GM12872 (cell line): Measurements from ENCODE around the gene WDR76.

Source experiments
- TF ChIP-seq, protein P1 (sequence below): IDR thresholded peaks from 3 replicates; pipeline ENCODE4 v1.5.1; 2011; ENCODE audit warnings: low read depth, mild to moderate bottlenecking, low read length, moderate library complexity; ENCODE audit not compliant: insufficient read depth

Gene WDR76

DNA sequence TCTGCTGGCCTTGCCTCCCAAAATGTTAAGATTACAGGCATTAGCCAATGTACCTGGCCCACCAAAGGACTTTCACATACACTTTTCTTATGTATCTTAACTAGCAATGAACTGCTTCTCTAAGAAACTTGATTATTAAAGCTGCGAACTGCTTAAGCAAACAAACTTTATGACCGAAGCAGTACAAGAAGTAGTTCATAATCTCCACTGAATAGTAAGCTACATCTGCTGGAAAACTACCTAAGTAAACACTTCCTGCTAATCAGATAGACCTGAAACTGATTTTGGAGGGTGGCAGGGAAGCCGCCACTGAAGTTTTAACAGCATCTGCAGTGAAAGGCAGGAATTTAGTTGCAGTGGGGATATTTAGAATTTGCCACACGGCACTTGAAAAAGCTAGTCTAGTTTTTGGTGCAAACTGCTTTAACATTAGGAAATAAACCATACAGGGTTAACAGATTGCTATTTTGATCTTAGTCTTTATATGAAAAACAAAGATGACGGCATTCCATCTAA is 18.3 kb upstream of the WDR76 start:
- TF ChIP-seq, protein P1, sequence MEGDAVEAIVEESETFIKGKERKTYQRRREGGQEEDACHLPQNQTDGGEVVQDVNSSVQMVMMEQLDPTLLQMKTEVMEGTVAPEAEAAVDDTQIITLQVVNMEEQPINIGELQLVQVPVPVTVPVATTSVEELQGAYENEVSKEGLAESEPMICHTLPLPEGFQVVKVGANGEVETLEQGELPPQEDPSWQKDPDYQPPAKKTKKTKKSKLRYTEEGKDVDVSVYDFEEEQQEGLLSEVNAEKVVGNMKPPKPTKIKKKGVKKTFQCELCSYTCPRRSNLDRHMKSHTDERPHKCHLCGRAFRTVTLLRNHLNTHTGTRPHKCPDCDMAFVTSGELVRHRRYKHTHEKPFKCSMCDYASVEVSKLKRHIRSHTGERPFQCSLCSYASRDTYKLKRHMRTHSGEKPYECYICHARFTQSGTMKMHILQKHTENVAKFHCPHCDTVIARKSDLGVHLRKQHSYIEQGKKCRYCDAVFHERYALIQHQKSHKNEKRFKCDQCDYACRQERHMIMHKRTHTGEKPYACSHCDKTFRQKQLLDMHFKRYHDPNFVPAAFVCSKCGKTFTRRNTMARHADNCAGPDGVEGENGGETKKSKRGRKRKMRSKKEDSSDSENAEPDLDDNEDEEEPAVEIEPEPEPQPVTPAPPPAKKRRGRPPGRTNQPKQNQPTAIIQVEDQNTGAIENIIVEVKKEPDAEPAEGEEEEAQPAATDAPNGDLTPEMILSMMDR = no peak

DNA sequence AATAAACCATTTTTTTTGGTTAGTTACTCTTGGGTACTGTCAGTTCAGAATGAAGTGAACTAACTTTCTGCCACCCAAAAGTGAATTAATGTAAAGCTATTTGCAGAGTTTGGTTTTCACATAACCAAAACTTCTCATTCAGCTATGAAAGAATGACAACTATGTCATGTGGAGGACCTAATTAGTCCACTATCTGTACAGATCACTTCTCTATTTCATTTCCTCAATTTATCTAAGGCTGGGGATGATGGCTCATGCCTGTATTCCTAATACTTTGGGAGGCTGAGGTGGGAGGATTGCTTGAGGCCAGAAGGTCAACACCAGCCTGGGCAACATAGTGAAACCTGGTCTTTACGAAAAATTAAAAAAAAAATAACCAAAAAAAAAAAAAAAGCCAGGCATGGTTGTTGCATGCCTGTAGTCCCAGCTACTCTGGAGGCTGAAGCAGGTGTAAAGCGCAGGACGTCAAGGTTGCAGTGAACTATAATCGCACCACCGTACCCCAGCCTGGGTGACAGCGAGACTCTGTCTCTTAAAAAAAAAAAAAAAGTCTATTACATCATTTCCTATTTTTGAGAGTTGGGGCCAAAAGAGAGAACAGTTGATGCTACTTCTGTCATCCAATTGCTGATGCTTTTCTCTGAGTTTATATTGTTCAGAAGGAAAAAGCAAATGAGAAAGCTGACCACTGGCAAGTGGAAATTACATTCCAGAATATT is 17.7 kb upstream of the WDR76 start:
- TF ChIP-seq, protein P1 = no peak

DNA sequence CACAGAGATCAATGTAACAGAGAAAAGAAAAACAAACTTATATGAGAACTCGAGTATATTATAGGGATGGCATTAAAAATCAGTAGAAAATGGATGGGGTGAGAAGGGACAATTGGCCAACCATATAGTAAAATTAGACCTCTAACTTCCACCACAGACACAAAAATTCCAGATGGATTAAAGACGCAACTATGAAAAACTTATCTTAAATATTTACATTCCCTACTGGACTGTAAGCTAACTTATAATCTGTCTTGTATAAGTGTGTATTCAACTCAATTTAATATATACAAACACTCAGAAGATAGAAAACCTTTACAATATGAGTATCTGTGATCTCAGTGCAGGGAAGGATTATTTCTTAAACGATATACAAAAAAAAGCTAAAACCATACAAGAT is 5.3 kb upstream of the WDR76 start:
- TF ChIP-seq, protein P1 = no peak

DNA sequence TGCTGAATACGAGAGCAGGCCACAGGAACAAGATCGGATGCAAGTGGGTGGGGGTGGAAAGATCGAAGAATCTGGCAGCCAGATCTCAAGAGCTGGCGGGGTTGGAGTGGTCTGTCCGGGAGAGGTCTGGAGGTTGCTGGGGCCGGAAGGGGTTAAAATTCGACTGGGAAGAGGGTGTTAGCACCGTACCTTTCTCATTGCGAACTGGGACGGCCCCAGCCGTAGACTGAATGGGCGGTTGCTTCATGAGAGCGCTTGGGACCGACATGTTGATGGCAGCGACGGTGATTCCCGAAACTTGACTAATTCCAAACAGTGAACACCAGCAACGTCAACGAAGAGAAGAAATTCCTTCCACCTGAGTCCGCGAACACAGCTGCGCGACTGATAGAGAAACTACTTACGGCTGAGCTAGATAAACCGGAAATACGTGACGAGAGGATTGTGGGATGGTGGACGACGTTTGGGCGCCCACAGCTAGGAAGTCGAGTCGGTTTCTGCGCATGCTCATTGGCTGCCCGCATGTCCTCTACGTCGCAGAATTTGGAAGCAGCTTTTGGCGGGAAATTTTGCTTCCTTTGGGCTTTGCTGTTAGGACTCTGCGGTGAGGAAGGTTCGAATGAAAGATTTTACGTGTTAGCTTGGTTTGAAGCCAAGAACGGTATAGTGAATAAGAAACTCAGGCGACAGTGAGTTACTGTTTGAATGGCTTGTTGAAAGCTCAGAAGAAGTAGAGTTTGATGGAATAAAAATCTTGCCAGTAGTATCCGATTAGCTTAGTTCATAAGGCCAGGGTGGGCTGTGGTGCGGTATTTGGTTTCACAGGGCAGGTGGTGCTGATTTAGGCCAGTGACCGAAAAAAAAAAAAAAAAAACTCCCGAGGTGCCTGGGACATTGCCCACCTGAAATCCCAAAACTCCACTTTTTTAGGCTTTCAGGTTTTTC is 2.2 kb upstream of the WDR76 start, which contains the start of gene MFAP1:
MFAP1 (minus strand) TSS at position 389 of the 945 bp plus-strand sequence; CDS start at position 268, 121 bp downstream.
- TF ChIP-seq, protein P1 = no peak

DNA sequence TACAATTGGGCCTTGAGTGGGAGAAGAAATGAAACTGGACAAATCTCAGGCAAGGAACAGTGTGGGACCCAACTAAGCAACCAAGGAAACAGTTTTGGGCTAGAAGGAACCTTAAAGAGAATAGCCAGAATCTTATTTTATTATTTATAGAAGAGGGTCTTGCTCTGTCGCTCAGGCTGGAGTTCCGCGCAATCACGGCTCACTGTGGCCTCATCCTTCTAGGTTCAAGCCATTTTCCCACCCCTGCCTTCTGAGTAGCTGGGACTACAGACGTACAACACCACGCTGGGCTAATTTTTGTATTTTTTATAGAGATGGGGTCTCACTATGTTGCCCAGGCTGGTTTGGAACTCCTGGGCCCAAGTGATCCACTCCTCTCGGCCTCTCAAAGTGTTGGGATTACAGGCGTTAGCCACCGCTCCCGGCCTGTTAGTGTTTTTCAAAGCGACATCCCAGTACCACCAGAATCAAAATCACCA is 734 bp upstream of the WDR76 start:
- TF ChIP-seq, protein P1 = no peak

DNA sequence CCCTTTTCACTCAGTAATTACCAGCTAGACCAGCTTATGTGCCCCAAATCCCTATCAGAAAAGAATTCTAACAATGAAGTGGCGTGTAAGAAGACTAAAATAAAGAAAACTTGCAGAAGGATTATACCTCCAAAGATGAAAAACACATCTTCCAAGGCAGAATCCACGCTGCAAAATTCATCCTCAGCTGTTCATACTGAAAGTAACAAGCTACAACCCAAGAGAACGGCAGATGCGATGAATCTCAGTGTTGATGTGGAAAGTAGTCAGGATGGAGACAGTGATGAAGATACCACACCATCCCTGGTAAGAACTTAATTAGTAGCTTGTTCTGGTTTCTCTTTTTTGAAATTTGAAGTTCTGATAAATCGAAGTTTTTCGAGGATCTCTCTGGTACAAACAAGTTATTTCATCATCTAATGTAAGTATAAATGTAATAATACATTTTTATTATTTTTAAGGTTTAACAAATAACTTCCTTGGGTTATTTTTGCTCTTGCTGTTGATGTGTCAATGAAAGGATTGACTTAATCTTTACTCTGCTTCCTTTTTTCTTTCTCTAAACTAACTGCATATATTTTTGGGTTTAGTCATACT is 1.4 kb downstream of the WDR76 start:
- TF ChIP-seq, protein P1 = no peak

DNA sequence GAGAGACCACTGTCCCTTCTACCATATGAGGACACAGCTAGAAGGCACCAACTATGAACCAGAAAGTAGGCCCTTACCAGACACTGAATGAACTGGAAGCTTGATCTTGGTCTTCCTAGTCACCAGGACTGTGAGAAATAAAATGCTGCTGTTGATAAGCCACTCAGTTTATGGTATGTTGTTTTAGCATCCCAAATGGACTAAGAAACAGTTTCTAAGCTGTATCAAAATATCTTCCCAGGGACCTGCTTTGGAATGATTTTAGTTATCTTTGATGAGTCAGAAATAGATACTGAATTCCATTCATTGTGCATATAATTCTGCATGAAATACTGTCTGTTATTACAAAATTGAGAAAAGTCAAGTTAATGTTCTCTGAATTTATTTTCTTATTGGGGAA is 18.6 kb downstream of the WDR76 start:
- TF ChIP-seq, protein P1 = no peak
